NCI-H187 treated with DMSO at 0.1 percent for 48 hours (cell line): ENCODE measurements around the gene NCCRP1.

ENCODE experiments used
- DNase-seq: peaks from one replicate; lab custom pipeline; 2025; lab: John Stamatoyannopoulos, UW

Gene NCCRP1

GRCh38 chr19:39196860-39197562 is at the start of gene NCCRP1:
Gene NCCRP1 (plus strand): TSS chr19:39196964. CDS start chr19:39196983, 19 bp downstream.
- DNase-seq: no peak

GRCh38 chr19:39147480-39147879 is 49.3 kb upstream of the NCCRP1 start:
- no peak for DNase-seq

GRCh38 chr19:39148939-39149529 is 47.7 kb upstream of the NCCRP1 start:
- DNase-seq: no peak

- no peak for DNase-seq
Observed at GRCh38 chr19:39150235-39150634, 46.5 kb upstream of the NCCRP1 start.

GRCh38 chr19:39150807-39151600 is 45.8 kb upstream of the NCCRP1 start:
- DNase-seq: no peak

- DNase-seq: no peak
Observed at GRCh38 chr19:39152066-39152465, 44.7 kb upstream of the NCCRP1 start.

- no peak for DNase-seq
Observed at GRCh38 chr19:39154100-39154628, 42.6 kb upstream of the NCCRP1 start.

- no peak for DNase-seq
Observed at GRCh38 chr19:39154629-39155100, 42.1 kb upstream of the NCCRP1 start.

- DNase-seq: no peak
Observed at GRCh38 chr19:39155114-39155700, 41.6 kb upstream of the NCCRP1 start.

- no peak for DNase-seq
Observed at GRCh38 chr19:39155741-39156140, 41.0 kb upstream of the NCCRP1 start.

- DNase-seq: no peak
Observed at GRCh38 chr19:39156326-39157230, 40.2 kb upstream of the NCCRP1 start.

- no peak for DNase-seq
Observed at GRCh38 chr19:39157275-39157996, 39.3 kb upstream of the NCCRP1 start.

GRCh38 chr19:39157997-39158389 is 38.8 kb upstream of the NCCRP1 start:
- no peak for DNase-seq

- DNase-seq: no peak
Observed at GRCh38 chr19:39158646-39159260, 38.0 kb upstream of the NCCRP1 start.

GRCh38 chr19:39160523-39160861 is 36.3 kb upstream of the NCCRP1 start:
- DNase-seq: no peak

- no peak for DNase-seq
Observed at GRCh38 chr19:39160889-39161672, 35.7 kb upstream of the NCCRP1 start.

- DNase-seq: no peak
Observed at GRCh38 chr19:39162441-39163043, 34.2 kb upstream of the NCCRP1 start.

- DNase-seq: no peak
Observed at GRCh38 chr19:39163621-39164020, 33.1 kb upstream of the NCCRP1 start.

- no peak for DNase-seq
Observed at GRCh38 chr19:39164289-39164688, 32.5 kb upstream of the NCCRP1 start.
